NCI-H1105 treated with DMSO at 0.1 percent for 48 hours (cell line): ENCODE results near the gene DDR2.

Experiments used
- DNase-seq: peaks from one replicate; lab custom pipeline; 2025; lab: John Stamatoyannopoulos, UW

Gene DDR2

DNA sequence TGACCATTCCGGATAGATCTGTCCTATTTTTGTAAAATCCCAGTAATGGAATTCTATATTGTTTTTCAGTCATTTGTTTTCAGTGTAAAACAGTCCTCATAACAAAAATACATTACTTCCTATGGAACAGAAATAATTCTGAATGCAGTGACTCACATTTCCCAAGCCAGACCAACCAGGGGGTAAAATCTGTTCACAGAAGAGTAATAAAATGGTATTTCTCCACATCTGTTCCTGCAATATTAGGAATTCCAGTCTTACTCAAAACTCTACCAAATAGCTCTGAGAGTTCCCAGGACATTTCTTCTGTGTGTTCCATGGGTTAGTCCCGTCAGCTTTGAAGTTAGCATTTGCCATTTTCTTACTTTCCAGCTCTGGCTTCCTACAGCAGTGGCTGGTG is 2.6 kb upstream of the DDR2 start:
- DNase-seq, result no peak

DNA sequence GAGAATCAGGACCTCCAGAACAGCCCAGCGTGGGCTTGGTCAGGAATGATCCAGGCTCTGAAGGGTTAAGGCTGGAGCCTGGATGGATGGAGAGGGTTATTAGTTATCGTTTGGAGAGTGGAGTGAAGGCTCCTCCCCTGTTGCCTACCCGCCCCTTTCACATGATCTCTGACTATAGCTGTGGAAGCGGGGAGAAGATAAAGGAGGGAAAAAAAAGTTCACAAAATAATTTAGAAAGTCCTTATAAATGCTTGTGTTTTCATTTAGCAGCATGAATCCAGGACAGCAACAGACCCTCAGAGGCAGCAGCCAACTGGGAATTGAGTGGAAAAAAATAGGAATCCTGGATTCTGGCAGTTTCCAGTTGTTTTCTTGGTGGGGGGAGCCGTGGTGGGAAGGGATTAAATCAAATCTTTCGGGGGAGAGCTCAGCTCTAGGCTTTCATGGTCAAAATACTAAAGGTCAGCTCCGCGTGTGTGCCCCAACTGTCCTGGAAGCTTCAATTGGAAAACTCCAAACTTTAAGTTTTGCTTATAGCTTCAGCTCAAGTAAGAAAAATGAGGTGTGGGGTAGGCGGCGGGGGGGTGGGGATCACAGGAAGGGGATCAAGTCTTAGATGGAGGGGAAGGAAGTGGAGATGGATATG is 595 bp upstream of the DDR2 start:
- DNase-seq, result no peak

DNA sequence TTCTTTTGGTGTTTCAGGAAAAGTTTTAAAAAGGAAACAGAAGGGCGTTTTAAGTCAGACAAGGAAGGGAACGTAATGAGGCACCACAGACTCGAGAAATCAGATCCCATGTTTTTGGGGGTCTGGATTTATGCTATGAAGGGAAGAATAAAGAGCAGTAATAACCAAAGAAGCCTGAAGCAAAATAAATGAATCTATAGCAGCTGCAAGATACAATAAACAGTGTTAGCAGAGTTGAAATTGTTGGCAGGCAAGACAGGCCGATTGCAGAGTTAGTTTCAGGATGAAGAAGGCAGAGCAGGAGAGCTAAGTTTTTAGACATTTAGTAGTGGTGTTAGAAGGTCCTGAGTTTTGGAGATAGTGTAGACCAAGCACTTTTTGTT is 425 bp downstream of the DDR2 start:
- DNase-seq, result no peak

DNA sequence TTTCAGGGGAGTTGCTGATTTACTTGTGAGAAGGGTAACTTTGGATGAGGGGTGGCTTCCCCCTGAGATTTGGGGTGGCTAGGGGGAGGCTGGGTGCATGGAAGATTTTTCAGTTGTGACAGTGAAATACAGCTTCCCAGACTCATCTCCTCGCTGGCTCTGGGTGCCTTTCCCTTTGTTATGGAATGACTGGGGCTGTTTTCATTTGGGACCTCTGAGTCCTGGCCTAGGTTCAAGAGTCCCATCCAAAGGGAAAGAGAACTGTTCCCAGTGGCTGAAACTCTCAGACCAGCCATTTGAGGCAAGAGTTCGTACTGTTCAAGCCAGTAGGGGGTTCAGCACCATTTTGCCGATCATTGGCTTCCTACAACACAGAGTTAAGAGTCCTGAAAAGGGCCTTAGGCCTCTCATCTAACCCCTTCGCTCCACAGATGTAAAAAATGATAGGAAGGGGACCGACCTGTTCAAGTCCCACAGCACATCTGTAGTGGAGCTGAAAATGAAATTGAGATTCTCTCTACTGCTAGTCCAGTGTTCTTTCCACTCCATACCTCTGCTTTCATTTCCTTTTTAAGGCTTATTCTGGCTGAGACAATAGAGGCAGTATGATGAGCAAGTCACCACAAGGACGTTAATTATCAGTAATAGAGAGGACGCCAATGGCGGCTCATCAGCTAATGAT is 958 bp downstream of the DDR2 start:
- DNase-seq, result no peak

DNA sequence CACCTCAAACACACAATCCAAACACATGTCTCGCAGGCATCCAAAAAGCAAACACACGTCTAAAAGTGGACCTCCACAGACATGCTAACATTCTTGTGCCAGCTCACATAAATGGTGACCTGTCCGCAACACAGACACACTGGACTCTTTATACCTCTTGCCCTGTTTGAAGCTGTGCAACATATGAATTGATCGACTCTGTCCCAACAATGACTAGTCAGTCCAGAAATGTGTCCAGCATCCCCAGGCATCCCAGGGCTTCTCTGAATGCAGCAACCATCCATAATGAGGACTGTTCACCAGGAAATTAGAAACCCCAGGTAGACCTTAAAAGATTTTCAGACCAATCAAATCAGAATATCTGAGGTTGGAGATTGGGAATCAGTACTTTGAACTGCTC is 3.2 kb downstream of the DDR2 start:
- no peak for DNase-seq

DNA sequence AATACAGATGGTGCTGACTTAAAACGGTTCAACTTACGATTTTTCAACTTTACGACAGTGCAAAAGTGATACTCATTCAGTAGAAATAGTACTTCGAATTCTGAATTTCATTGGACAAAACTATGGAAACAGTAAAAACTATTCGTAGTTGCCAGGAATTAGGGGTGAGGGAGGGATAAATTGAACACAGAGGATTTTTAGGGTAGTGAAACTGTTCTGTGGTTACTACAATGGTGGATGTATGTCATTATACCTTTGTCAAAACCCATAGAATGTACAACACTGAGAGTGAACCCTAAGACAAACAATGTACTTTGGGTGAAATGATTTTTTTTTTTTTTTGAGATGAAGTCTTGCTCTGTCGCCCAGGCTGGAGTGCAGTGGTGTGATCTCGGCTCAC is 7.5 kb downstream of the DDR2 start:
- no peak for DNase-seq

DNA sequence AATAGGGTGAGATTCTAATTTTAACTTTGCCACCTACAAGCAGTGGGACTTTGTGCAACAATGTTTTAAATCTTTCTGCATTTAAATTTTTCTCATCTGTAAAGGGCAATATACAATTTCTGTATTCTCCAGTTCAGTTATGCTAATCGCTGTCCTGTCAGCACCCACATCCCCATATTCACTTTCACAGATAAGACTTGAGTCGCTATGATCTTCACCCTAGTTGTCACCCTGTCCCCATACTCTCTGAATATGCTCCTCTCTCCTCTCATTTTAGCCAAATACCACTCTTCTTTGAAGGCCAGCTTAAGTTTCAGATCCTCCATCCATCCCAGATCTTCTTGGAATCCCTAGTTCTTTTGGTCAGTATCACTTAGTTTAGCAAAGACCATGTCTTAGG is 8.8 kb downstream of the DDR2 start:
- DNase-seq, result no peak

DNA sequence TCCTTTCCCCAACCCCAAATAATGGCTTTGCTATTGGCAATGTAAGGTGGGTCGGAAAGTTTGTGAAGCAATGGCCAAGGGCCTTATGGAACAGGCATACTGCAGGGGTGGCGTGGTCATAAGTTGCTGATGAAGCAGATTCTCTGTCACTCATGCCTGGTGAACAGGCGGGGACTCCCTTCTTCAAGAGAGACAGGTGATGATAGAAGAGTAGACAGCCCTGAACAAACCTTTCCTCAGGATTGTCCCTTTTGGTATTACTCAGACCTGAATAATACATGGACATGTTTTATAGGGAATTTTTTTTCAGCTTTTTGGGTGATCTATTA is 12.7 kb downstream of the DDR2 start:
- DNase-seq, result no peak

DNA sequence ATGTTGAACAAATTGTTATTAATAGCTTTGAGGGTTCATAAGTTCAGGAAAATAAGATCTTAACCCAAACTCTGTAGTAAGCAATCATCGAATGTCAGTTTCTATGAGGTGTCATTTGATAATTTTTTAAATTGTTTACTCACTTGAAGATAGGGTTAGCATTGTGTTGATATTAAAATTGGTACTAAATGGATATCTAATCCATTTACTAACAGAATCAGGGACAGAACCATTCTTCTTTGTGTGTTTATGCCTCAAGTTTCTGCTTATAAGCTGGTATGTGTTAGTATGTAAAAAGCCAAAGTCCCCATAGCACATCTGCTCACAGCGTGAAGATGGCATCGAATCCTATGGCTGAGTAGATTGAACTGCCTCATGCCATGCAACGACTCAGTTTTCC is 13.4 kb downstream of the DDR2 start:
- no peak for DNase-seq

DNA sequence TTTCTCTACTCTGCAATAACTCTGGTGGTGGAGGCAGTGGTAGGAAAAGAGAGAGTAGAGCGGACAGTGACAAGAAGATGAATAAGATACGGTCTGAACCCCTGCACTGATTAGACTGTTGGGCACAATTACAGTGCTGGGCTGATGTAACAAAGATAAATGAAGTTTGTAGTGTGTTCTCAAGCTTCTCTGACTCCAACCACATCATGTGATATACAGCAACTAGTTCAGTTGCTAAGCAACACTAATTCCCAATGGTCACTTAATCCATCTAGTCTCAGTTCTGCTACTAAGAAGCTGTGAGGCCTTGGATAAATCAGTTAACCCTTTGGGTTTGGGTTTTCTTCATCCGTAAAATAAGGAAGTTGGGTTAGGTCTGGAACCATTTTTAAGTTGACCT is 17.3 kb downstream of the DDR2 start:
- no peak for DNase-seq

DNA sequence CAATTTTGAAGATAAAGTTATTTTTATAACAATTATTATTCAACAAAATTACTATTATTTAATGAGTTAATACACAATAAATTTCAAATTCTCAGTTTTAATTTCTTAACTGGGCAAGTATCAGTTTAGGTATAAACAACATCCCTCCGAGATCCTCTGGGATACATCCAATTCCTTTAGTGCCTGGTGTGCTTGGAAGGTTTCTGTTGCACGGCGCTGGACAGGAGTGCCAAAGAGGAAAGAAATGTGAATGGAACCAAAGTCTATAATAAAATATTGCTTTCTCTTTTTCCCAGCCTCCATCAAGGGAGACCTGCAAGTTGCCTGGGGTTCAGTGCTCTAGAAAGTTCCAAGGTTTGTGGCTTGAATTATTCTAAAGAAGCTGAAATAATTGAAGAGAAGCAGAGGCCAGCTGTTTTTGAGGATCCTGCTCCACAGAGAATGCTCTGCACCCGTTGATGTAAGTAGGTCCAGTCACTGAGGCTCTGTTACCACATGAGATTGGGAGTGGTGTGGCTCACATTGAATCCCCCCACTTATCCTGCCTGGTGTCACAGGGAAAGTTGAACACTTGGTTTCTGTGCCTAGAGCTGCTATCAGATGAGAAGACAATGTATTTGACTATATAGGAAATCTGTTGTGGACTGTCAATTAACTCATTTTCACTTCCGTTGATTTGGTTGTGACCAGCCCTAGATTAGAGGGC is 22.8 kb downstream of the DDR2 start:
- DNase-seq, result no peak

DNA sequence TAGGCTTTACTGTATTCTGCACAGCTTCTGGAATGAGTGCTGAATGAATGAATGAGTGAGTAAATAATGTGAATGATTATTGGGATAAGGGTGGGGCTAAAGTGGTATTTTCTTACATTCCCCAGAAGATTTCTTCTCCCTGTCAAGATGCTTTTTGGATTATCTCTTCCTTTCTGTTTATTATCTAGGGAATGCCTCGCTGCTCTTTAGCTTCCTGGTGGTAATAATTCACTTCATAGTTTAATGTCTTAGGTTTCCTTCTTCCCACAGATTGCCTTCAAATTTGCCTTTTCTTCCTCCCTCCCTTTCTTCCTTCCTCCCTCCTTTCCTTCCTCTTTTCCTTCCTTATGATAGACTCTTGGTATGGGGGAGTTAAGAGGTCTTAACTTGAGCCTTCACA is 24.0 kb downstream of the DDR2 start:
- no peak for DNase-seq

DNA sequence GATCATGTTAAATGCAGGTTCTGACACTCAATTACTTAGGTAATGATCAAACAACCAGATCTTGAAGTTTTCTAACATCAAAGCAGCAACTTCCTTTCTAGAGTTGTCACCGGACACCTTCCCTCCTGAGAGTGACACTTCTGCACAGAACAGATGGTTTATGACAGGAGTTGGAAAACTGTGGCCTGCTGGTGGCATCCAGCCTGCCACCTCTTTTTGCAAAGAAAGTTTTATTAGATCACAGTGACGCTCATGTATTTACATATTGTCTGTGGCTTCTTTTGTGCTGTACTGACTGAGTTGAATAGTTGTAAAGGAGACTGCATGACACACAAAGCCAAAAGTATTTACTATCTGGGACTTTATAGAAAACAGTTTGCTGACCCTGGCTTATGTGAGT is 28.3 kb downstream of the DDR2 start:
- DNase-seq, result no peak

DNA sequence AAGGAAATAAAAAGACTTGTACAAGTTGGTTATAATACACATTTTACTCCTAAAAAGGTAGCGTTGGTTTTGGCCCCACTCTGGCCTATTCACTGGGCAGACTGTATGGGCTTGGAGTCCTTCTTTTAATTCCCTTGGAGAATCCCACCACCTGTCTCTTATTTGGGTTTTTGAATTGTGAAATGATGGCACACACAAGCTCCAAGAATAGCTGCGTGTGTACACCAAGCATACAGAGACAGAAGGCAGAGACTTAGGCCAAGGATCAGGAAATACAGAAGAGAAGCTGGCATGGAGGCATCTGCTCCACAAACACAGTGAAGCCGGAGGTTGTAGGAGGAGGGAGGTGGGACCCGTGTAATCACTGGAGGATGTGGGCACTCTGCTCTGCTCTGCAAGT is 29.1 kb downstream of the DDR2 start:
- DNase-seq, result no peak

DNA sequence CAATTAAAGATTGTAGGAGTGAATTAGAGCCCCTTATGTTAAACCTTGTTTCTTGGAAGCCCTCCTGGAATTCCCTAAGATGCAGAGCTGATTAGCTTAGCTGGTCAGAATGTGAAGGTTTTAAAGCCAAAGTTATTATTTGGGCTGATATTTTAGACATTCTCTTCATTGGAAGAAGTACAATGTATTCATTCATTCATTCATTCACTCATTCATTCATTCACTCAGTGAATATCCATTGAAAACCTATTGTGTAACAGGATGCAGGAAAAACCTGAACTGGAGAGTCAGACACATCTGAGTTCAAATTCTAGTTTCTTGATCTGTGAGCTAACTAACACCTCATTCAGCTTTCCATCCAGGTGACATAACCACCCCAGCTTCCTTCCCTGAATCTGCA is 29.7 kb downstream of the DDR2 start:
- no peak for DNase-seq

DNA sequence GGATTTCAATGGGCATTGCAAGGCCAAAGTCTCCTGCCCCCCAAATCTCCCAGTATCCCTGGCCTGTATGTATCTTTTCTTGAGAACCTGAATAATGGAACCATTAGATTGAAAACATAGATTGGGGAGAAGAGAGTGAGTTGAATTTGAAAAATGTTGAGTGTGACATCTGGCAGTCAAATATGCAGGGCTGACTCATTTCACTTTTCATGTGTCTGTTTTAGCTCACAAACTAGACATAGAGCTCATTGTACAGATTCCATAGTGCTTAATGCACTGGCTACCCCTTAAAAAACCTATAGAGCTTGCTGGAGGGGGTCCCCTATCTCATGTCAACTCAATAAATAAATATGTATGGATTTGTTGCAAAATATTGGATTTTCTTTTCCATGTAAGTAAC is 30.8 kb downstream of the DDR2 start:
- DNase-seq, result no peak

DNA sequence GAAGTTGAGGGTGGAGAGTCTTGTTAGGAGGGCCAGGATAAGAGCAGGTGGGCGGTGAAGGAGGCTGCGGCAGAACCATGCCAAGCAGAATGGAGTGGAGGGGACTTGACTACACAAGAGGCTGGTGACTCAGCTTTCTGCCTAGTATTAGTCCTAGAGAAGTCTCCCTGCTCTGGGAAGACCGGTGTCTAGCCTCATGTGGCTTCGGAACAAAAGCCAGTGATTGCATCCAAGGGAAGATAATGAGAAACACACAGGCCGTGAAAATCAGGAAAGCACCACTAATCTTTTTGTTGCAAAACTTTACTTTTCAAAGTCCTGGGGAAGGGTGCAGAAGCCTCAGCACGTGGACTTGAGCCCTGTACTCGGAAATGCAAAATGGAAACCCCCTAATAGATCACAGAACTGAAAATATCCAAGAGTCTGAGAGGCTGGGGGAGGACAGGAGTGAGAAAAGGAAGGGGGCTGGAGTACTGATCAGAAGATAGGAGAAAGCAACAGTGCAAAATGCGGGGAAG is 31.4 kb downstream of the DDR2 start:
- no peak for DNase-seq

DNA sequence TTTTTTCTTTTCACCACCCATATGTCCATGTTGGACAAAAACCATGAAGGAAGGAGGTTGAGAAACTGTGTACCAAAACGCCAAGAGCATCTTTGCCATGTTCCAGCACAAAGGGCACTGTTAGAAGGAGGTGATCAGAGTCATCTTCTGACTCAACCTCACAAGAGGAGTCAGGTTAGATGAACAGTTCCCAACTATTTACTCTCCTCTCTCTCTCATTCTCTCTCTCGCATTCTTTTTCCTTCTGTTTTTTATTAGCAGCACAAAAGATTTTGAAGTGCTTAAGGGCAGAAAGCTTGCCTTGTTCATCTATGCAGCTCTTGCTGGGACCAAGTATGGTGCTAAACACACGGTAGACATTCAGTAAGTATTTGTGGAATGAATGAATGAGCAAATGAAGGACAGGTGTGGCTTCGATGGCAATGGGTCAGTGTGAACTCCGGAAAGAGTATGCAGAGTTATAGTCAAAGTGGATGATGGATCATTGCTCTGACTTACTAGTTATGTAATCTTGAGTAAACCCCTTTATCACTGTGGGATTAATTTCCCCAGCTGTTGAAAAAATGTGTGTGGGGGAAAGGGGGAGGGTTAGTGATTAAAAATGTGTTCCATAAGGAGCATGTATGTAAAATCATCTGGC is 33.9 kb downstream of the DDR2 start:
- no peak for DNase-seq

DNA sequence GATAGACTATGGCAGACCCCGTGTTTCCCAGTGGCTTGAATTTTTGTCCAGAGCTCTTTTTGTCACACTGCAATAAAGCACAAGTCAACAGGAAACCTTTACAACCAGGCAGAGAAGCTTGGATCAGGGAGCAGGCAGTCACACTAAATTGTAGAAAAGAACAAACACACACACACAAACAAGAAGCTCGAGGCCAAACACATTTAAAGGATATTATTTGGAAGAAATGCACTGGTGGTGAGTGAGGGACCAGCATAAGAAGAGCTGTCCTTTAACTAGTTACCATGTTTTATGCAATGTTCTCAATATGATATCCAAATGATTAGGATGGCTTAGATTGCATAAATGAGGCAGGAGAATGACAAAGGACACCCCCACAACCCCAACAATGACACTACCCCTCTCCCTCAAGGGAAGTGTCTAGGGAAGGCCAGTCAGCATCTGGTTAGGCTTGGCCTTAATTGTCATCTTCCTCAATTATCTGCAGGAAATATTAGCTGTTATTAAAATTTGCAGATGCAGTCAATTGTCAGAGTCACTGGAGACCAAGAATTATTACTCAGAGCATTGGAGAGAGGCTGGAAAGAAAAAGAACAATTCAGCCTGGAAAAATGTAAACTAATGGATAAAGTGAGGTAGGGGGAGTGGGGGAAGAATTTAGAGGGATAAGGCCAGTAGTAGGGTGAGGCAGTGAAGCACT is 35.3 kb downstream of the DDR2 start:
- no peak for DNase-seq

DNA sequence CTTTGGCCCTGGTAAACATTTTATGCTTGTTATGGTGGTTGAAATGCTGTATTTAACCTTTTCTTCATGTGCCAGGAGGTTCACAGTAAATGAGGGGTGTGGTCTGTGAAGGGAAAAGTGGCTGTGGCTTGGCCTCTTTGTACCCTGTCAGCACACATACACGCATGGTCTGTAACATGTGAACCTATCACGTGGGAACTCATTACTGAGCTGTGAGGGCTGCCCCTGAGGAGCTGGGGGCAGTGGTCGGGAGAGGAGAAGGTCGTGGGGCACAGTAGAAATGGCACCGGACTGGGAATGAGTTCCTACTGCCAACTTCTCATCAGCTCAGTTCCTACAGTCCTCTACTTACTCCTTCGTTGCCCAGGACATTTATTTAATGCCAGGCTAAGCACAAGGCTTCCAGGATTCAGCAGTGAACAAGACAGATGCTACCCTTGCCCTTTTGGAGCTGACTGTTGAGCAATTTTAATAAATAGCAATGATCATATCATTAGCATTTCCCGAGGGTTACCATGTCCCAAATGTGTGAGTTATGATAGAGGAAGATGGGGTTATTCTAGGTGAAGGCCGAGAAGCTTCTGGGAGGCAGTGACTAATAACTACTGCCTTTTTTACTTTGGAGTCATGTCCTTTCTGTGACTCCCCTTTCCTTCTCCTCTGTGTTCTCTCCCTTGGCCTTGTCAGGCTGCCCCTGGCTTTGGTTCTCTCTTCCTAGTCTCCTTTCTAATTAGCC is 38.8 kb downstream of the DDR2 start:
- no peak for DNase-seq

DNA sequence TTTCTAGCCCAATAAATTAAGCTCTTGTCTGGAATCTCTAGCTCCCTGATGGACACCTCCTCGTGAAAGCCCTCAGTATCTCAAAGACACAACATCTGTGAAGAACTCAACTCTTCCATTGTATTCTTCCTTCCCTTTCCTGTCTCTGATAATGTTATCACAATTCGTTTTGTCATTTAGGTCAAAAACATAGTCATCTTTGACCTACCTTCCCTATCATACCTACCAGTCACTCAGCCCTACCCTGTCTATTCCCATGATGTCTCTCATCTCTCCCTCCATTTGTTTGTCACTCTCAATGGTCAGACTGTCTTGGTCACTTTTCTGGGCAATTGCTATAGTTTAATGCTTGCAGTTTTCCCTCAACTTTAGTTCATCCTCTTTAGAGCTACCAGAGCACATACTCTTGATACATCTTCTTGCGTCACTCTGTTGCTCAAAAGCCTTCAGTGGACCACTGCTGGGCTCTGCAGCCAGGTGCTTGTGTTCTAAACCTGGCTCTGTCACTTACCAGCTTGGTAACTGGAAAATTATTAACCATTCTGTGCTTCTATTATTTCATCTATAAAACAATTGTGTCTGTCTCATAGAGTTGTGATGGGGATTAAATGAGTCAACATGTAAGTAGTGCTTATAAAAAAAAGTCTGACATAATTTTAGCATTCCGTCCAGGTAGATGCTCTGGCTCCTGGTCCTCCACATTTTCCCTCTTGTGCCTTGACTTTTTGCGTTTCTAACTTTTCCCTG is 39.6 kb downstream of the DDR2 start:
- no peak for DNase-seq
